HepG2 (cell line): Measurements from ENCODE around the gene SORBS2. TPM values are rescaled to one million over a fixed set of nuclear protein-coding genes. Genes with fewer than 3 reads are reported as not detected.

Experiments
- CEBPB ChIP-seq: IDR thresholded peaks from 2 replicates; pipeline ENCODE4 v1.6.1; 2011; ENCODE audit warnings: low read depth, low read length, improper control_type of control experiment, borderline replicate concordance
- CEBPG ChIP-seq: IDR thresholded peaks from 2 replicates; pipeline ENCODE4 v1.6.1; 2016
- DRAP1 ChIP-seq: IDR thresholded peaks from 2 replicates; pipeline ENCODE4 v1.6.1; 2016; ENCODE audit warnings: missing genetic modification reagents, missing compliant biosample characterization
- FOSL2 ChIP-seq: sonication (generic); formaldehyde crosslinking; IDR thresholded peaks from 2 replicates; pipeline ENCODE4 v1.4.0; 2020; ENCODE audit warnings: missing genetic modification reagents
- HNF4A ChIP-seq: sonication (generic); formaldehyde crosslinking; IDR thresholded peaks from 2 replicates; pipeline ENCODE4 v1.4.0; 2020; ENCODE audit warnings: missing genetic modification reagents
- IRF2 ChIP-seq: IDR thresholded peaks from 2 replicates; pipeline ENCODE4 v1.6.1; 2018; ENCODE audit warnings: missing genetic modification reagents, missing compliant biosample characterization
- KMT2A ChIP-seq: sonication (generic); formaldehyde crosslinking; IDR thresholded peaks from 2 replicates; pipeline ENCODE4 v1.4.0; 2020; ENCODE audit warnings: missing genetic modification reagents
- MEIS2 ChIP-seq: sonication (generic); formaldehyde crosslinking; IDR thresholded peaks from 2 replicates; pipeline ENCODE4 v1.9.0; 2021; ENCODE audit warnings: mild to moderate bottlenecking, missing genetic modification reagents
- SSRP1 ChIP-seq: IDR thresholded peaks from 2 replicates; pipeline ENCODE4 v1.6.1; 2016; ENCODE audit warnings: control low read depth
- TARDBP ChIP-seq: sonication (generic); formaldehyde crosslinking; IDR thresholded peaks from 2 replicates; pipeline ENCODE4 v1.8.0; 2022; ENCODE audit warnings: mild to moderate bottlenecking, missing genetic modification reagents
- TEF ChIP-seq: sonication (generic); formaldehyde crosslinking; IDR thresholded peaks from 2 replicates; pipeline ENCODE4 v1.5.0; 2020; ENCODE audit warnings: missing genetic modification reagents
- THAP11 ChIP-seq: IDR thresholded peaks from 2 replicates; pipeline ENCODE4 v1.6.1; 2016; ENCODE audit warnings: missing biosample characterization, missing genetic modification reagents
- ZC3H4 ChIP-seq: sonication (generic); formaldehyde crosslinking; IDR thresholded peaks from 2 replicates; pipeline ENCODE4 v1.4.0; 2020; ENCODE audit warnings: missing genetic modification reagents, borderline replicate concordance
- ZNF232 ChIP-seq: sonication (generic); formaldehyde crosslinking; IDR thresholded peaks from 2 replicates; pipeline ENCODE4 v1.4.0; 2020; ENCODE audit warnings: missing genetic modification reagents, borderline replicate concordance
- ZNF263 ChIP-seq: sonication (generic); formaldehyde crosslinking; IDR thresholded peaks from 2 replicates; pipeline ENCODE4 v1.4.0; 2020; ENCODE audit warnings: missing genetic modification reagents
- ZNF264 ChIP-seq: sonication (generic); formaldehyde crosslinking; IDR thresholded peaks from 2 replicates; pipeline ENCODE4 v1.4.0; 2020; ENCODE audit warnings: missing genetic modification reagents
- ZNF33A ChIP-seq: sonication (generic); formaldehyde crosslinking; IDR thresholded peaks from 2 replicates; pipeline ENCODE4 v1.5.1; 2020; ENCODE audit warnings: missing genetic modification reagents, mild to moderate bottlenecking, moderate library complexity, borderline replicate concordance
- ZNF446 ChIP-seq: sonication (generic); formaldehyde crosslinking; IDR thresholded peaks from 2 replicates; pipeline ENCODE4 v1.5.0; 2020; ENCODE audit warnings: mild to moderate bottlenecking, missing genetic modification reagents
- polyA plus RNA-seq, 8 experiments: library from polyadenylated mRNA; depleted of rRNA in 3 of 8; stranded (reverse) in 7 of 8; unstranded in 1 of 8; fragments of >200 nt; fragmentation: Illumina TruSeq in 4 of 8; extraction: Trizol in 4 of 8; gene quantifications; 2 replicates each; pipeline versions ENCODE4 v1.2.1 to v1.2.3, GENCODE V29; 2011 to 2016; ENCODE audit warnings: low read depth in 4 of 8, missing spikeins in 1 of 8, mixed read lengths in 1 of 8; ENCODE audit not compliant: insufficient read depth in 1 of 8
- total RNA-seq, 5 experiments: library from RNA; depleted of rRNA; stranded (reverse); fragments of >200 nt; fragmentation: Illumina TruSeq; extraction: Trizol; gene quantifications; 2 replicates each; pipeline ENCODE4 v1.2.3, GENCODE V29; 2016; ENCODE audit warnings: low read depth in 1 of 5
- TF ChIP-seq, protein P1 (sequence below): IDR thresholded peaks from 2 replicates; pipeline ENCODE4 v1.6.1; 2018; ENCODE audit warnings: missing genetic modification reagents, mild to moderate bottlenecking, missing compliant biosample characterization
- TF ChIP-seq, protein P2 (sequence below): IDR thresholded peaks from 2 replicates; pipeline ENCODE4 v1.6.1; 2016
- TF ChIP-seq, protein P3 (sequence below): sonication (generic); formaldehyde crosslinking; IDR thresholded peaks from 2 replicates; pipeline ENCODE4 v1.8.0; 2023; ENCODE audit warnings: mild to moderate bottlenecking, missing genetic modification reagents
- TF ChIP-seq, protein P4 (sequence below): sonication (generic); formaldehyde crosslinking; IDR thresholded peaks from 2 replicates; pipeline ENCODE4 v1.4.0; 2020; ENCODE audit warnings: missing genetic modification reagents, borderline replicate concordance

SORBS2 gene
- total and polyA plus RNA-seq, 2 of the 13 experiments (the other 11 are each of a cell fraction or from before 2014, with no cell fraction given): 25.0 to 80.5 TPM

DNA sequence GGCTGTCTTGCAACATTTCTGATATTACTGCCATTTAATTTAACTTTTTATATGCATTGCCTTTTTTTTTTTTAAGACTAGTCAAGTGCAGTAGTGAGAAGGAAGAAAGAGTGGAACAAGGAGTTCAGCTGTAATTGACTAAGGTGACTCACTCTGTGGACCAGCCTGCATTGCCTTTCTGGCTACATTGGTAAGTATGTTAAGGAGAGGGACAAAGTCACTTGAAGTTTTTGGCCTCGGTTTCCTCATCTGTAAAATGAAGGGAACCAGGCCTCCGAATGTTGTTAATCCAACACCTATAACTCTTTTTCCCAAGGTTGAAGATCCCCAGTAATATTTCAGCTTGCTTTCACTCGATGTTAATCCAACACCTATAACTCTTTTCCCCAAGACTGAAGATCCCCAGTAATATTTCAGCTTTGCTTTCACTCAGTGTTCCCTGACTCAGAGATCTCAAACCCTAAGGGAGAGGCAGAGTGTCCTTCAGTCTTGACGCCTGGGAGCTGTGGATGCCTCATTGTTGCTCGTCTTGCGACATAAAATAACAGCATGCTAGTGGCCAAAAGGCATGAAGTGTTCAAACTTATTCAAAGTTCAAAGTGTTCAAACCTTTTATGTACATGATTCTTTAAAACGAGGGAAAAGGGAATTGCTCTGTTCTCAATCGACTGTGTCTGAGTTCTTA, 102.0 kb downstream of the SORBS2 start (continued):
- TF ChIP-seq, protein P1, sequence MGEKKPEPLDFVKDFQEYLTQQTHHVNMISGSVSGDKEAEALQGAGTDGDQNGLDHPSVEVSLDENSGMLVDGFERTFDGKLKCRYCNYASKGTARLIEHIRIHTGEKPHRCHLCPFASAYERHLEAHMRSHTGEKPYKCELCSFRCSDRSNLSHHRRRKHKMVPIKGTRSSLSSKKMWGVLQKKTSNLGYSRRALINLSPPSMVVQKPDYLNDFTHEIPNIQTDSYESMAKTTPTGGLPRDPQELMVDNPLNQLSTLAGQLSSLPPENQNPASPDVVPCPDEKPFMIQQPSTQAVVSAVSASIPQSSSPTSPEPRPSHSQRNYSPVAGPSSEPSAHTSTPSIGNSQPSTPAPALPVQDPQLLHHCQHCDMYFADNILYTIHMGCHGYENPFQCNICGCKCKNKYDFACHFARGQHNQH (CRISPR knock-in tag): peak; percentile 44; the same call in 1 of the 2 replicates
- TF ChIP-seq CEBPB (peak; percentile 86), ZNF264 (no peak), FOSL2 (peak; percentile 60), KMT2A (no peak), IRF2 (CRISPR knock-in tag) (no peak), THAP11 (CRISPR knock-in tag) (0 out of 2 replicates have a peak, but pooled peaks have one; percentile 36), ZNF263 (CRISPR knock-in tag) (peak; percentile 31; the same call in 1 of the 2 replicates), TARDBP (CRISPR knock-in tag) (peak; percentile 43; the same call in 1 of the 2 replicates), CEBPG (peak; percentile 86), DRAP1 (peak; percentile 37; the same call in 1 of the 2 replicates), ZNF232 (CRISPR knock-in tag) (peak; percentile 54; the same call in 1 of the 2 replicates), TEF (CRISPR knock-in tag) (peak; percentile 61; the same call in 1 of the 2 replicates), ZNF33A (CRISPR knock-in tag) (no peak), ZC3H4 (CRISPR knock-in tag) (no peak), SSRP1 (0 out of 2 replicates have a peak, but pooled peaks have one; percentile 55), HNF4A (CRISPR knock-in tag) (peak; percentile 78), MEIS2 (CRISPR knock-in tag) (no peak), ZNF446 (CRISPR knock-in tag) (no peak)
- TF ChIP-seq, protein P2, sequence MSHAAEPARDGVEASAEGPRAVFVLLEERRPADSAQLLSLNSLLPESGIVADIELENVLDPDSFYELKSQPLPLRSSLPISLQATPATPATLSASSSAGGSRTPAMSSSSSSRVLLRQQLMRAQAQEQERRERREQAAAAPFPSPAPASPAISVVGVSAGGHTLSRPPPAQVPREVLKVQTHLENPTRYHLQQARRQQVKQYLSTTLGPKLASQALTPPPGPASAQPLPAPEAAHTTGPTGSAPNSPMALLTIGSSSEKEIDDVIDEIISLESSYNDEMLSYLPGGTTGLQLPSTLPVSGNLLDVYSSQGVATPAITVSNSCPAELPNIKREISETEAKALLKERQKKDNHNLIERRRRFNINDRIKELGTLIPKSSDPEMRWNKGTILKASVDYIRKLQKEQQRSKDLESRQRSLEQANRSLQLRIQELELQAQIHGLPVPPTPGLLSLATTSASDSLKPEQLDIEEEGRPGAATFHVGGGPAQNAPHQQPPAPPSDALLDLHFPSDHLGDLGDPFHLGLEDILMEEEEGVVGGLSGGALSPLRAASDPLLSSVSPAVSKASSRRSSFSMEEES (CRISPR knock-in tag): 0 out of 2 replicates have a peak, but pooled peaks have one; percentile 40
- TF ChIP-seq, protein P3, sequence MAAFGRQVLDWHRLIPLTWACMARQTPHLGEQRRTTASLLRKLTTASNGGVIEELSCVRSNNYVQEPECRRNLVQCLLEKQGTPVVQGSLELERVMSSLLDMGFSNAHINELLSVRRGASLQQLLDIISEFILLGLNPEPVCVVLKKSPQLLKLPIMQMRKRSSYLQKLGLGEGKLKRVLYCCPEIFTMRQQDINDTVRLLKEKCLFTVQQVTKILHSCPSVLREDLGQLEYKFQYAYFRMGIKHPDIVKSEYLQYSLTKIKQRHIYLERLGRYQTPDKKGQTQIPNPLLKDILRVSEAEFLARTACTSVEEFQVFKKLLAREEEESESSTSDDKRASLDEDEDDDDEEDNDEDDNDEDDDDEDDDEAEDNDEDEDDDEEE: 0 out of 2 replicates have a peak, but pooled peaks have one; percentile 54
- TF ChIP-seq, protein P4, sequence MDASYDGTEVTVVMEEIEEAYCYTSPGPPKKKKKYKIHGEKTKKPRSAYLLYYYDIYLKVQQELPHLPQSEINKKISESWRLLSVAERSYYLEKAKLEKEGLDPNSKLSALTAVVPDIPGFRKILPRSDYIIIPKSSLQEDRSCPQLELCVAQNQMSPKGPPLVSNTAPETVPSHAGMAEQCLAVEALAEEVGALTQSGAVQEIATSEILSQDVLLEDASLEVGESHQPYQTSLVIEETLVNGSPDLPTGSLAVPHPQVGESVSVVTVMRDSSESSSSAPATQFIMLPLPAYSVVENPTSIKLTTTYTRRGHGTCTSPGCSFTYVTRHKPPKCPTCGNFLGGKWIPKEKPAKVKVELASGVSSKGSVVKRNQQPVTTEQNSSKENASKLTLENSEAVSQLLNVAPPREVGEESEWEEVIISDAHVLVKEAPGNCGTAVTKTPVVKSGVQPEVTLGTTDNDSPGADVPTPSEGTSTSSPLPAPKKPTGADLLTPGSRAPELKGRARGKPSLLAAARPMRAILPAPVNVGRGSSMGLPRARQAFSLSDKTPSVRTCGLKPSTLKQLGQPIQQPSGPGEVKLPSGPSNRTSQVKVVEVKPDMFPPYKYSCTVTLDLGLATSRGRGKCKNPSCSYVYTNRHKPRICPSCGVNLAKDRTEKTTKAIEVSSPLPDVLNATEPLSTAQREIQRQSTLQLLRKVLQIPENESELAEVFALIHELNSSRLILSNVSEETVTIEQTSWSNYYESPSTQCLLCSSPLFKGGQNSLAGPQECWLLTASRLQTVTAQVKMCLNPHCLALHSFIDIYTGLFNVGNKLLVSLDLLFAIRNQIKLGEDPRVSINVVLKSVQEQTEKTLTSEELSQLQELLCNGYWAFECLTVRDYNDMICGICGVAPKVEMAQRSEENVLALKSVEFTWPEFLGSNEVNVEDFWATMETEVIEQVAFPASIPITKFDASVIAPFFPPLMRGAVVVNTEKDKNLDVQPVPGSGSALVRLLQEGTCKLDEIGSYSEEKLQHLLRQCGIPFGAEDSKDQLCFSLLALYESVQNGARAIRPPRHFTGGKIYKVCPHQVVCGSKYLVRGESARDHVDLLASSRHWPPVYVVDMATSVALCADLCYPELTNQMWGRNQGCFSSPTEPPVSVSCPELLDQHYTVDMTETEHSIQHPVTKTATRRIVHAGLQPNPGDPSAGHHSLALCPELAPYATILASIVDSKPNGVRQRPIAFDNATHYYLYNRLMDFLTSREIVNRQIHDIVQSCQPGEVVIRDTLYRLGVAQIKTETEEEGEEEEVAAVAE (CRISPR knock-in tag): 0 out of 2 replicates have a peak, but pooled peaks have one; percentile 43
